Right lobe of liver (tissue), 6 donors: ENCODE measurements around the gene SLC23A3. TPM values are rescaled to one million over a fixed set of nuclear protein-coding genes. Genes with fewer than 3 reads are reported as not detected.
A peak's percentile ranks its signal among the peaks of the same experiment; 100 is the strongest.

ENCODE experiments used
- ATAC-seq, 4 donors: fragments of 200-7000 bp; cut with Tn5 transposase; one replicate each; pipeline ENCODE4 v1.9.1; 2020; ENCODE audit warnings: mild to moderate bottlenecking in 4 of 4, moderate library complexity in 4 of 4
- DNase-seq, 3 donors: peaks; one replicate each; pipeline ENCODE4 v3.0.0-alpha.2; 2020
- H3K27ac ChIP-seq, 3 donors: fragments of 200-600 bp; one replicate each; pipeline ENCODE4 v1.8.0; 2022
- H3K27me3 ChIP-seq, 2 donors: fragments of 200-600 bp; one replicate each; pipeline ENCODE4 v1.8.0; 2022
- H3K36me3 ChIP-seq, 4 donors: fragments of 200-600 bp; sonication (generic) in 1 of 4; one replicate each; pipeline versions ENCODE4 v1.5.1 to v1.8.0; 2017 to 2022; ENCODE audit warnings: control low read depth in 1 of 4
- H3K4me1 ChIP-seq, 4 donors: fragments of 200-600 bp; sonication (generic) in 1 of 4; one replicate each; pipeline versions ENCODE4 v1.5.1 to v1.8.0; 2017 to 2022; ENCODE audit warnings: control low read depth in 1 of 4
- H3K4me3 ChIP-seq, 3 donors: fragments of 200-600 bp; one replicate each; pipeline ENCODE4 v1.8.0; 2022
- H3K9me3 ChIP-seq, 4 donors: fragments of 200-600 bp; sonication (generic) in 1 of 4; one replicate each; pipeline versions ENCODE4 v1.5.1 to v1.8.0; 2017 to 2022; ENCODE audit warnings: control low read depth in 1 of 4
- CTCF ChIP-seq, 4 donors: fragments of 200-600 bp in 3 of 4; fragments of 450-650 bp in 1 of 4; IDR thresholded peaks; one replicate each; pipeline versions ENCODE4 v1.5.1 to v1.8.0; 2016 to 2022; ENCODE audit warnings: antibody characterized with exemption in 4 of 4, mild to moderate bottlenecking in 2 of 4
- POLR2A ChIP-seq: fragments of 450-650 bp; IDR thresholded peaks from one replicate; pipeline ENCODE4 v1.6.1; 2017; ENCODE audit warnings: antibody characterized with exemption, mild to moderate bottlenecking
- whole genome bisulfite sequencing: methylation state at CpG from one replicate; pipeline ENCODE4 v1.1.6; 2018; ENCODE audit warnings: low coverage, low lambda C conversion rate; ENCODE audit not compliant: insufficient coverage; ENCODE audit errors: missing lambda C conversion rate; 5-methylcytosine and 5-hydroxymethylcytosine counted together
- intact Hi-C, 2 donors: fragments of 100-400 bp; cut with DNase I; formaldehyde crosslinking; loops; one replicate each; pipeline versions ENCODE4 v1.11.2 to v1.14.1; 2022
- total RNA-seq, 6 experiments: library from RNA; depleted of rRNA in 2 of 6; stranded (reverse); fragments of >200 nt in 2 of 6; fragmentation: NEBNext Ultra II Directional in 3 of 6; extraction: Animal tissue kit (Norgen Biotek cat#: 25700) in 3 of 6; gene quantifications; one replicate each; pipeline versions ENCODE4 v1.1.0 to v1.2.4, GENCODE V29; 2016 to 2023
- donor health status: DM: no; HTN: yes; CAD: no.
- donor health status: DM: no; HTN: no; CAD: no.
- donor health status: DM: no; HTN: no; CAD: no.
- donor health status: DM: no; HTN: yes; CAD: no.
- donor health status: DM: no; HTN: yes; CAD: no.

Gene SLC23A3
- total RNA-seq, 6 experiments from 2014 or later = 0.62 to 4.9 (median 2.1) TPM

DNA sequence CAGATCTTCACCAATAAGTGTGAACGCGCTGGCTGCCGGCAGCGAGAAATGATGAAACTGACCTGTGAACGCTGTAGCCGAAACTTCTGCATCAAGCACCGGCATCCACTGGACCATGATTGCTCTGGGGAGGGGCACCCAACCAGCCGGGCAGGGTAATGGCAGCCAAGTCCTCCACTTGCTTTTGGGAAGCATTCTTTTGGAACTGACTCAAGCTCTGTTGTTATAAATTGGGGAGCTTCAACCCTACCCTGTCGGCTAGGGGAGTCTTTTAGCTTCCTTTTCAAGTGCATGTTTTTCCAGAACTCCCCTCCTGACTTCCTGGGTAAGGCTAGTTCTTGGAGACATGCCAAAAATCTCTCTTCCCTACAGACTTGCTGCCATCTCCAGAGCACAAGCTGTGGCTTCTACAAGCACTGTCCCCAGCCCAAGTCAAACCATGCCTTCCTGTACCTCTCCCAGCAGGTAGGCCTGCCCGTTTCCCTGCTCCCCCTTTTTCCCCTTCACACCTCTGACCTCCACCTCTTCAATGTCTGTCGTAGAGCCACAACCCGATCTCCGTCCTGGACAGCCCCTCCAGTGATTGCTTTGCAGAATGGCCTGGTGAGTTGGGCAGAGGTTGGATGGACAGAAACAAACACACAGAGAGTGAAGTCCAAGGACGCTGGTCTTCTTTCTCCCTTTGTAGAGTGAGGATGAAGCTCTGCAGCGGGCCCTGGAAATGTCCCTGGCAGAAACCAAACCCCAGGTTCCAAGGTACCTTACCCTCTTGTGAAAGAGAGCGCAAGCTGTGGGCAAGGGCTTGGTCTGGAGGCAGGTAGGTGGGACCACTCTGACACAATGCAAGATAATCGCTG lies 38.3 kb upstream of the SLC23A3 start:
- TF ChIP-seq POLR2A = no peak
- no peak for TF ChIP-seq CTCF (IDR thresholded peaks at IDR 0.05)
- Histone ChIP-seq H3K4me3 (peak overlapping the region in 2 of 3 donors; percentile 82 to 84), H3K4me1 (peaks cover 0 to 24% (median 8%) of the 10 kb centered on the region in 4 donors), H3K9me3 (no peaks in the 10 kb centered on the region), H3K36me3 (peaks cover 0 to 37% (median 5%) of the 10 kb centered on the region in 4 donors), H3K27me3 (no peaks in the 10 kb centered on the region), H3K27ac (peak overlapping the region in 2 of 3 donors; percentile 93 to 95)
- WGBS = 25% methylated on average over 16 of the region's 17 CpGs
- DNase-seq (no peak), ATAC-seq (peak in 3 of 4 donors; percentile 4 to 8 (median 5))
- intact Hi-C loops = loop anchor here in 1 of 2 donors (5.0 kb wide), 1 partner anchor 36 kb away; the partner anchor contains the start of gene SLC23A3

GRCh38 chr2:219207134-219207883 lies 37.5 kb upstream of the SLC23A3 start:
- intact Hi-C loops = loop anchor here in 1 of 2 donors (5.0 kb wide), 1 partner anchor 35 kb away; the partner anchor contains the start of gene SLC23A3
- ATAC-seq (no peak), DNase-seq (no peak)
- peak overlapping the region; percentile 60 to 84 (median 82) for H3K4me3 ChIP-seq
- peak overlapping the region; percentile 80 to 95 (median 93) for H3K27ac ChIP-seq
- H3K9me3 ChIP-seq = no peaks in the 10 kb centered on the region
- H3K36me3 ChIP-seq = peaks cover 0 to 31% (median 5%) of the 10 kb centered on the region in 4 donors
- peaks cover 0 to 24% (median 8%) of the 10 kb centered on the region in 4 donors for H3K4me1 ChIP-seq
- 5% methylated on average over 13 of the region's 22 CpGs for WGBS
- TF ChIP-seq POLR2A (no peak), CTCF (IDR thresholded peaks at IDR 0.05) (no peak)
- H3K27me3 ChIP-seq = no peaks in the 10 kb centered on the region

DNA sequence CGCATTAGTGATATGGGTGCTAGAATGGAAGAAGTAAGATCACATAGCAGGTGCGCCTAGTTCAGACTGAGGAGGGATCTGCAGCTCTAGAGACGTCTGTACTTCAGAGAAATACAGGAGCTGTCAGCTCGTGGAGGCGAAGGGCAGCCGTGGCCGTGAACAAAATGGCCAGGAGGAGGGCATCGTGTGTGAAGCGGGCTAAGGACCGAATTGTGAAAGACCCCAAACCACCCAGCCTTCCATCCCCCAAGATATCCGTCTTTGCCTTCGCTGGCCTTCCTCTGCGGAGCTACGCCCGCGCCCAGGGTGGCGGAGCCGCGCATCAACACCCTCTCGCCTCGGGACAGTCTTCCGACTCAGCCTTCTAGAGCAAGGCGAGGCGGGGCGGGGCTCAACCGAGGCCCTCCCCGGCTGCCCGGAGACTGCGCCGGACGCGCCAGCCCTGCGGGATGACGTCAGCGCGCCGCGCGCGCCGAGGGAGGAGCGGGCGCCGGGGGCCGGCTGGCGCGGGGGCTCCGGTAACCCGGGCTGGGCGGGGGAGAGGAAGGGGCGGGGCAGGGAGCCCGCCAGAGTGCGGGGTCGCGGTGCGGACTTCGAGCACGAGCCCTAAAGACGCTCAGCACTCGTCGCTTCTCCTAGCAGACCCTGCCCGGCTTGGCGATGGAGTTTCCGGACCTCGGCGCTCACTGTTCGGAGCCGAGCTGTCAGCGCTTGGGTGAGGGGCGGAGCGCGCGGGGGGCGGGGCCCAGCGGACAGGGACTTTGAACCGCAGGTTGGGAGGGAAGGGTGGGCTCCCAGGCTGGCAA lies 36.7 kb upstream of the SLC23A3 start, which contains the start of gene ZFAND2B:
Gene ZFAND2B (plus strand): TSS at position 455 of the 806 bp plus-strand sequence. CDS start 206 bp downstream, at position 661.
- ATAC-seq (peak; percentile 89 to 95 (median 92)), DNase-seq (peak; percentile 96 to 98 (median 97))
- peaks cover 0 to 24% (median 8%) of the 10 kb centered on the region in 4 donors for H3K4me1 ChIP-seq
- peak within 1 kb of the TSS; percentile 80 to 95 (median 93) for H3K27ac ChIP-seq
- peak; percentile 96 for TF ChIP-seq POLR2A
- TF ChIP-seq CTCF (IDR thresholded peaks at IDR 0.05) = peak in 1 of 4 donors; percentile 26
- peak within 1 kb of the TSS; percentile 60 to 84 (median 82) for H3K4me3 ChIP-seq
- H3K27me3 ChIP-seq = no peaks in the 10 kb centered on the region
- peaks cover 0 to 25% (median 5%) of the 10 kb centered on the region in 4 donors for H3K36me3 ChIP-seq
- H3K9me3 ChIP-seq = no peaks in the 10 kb centered on the region
- WGBS = 0% methylated on average over 17 of the region's 76 CpGs
- intact Hi-C loops = loop anchor here in 1 of 2 donors (5.0 kb wide), 1 partner anchor 34 kb away; the partner anchor contains the start of gene SLC23A3
